ENCODE data around the gene CRELD1.
A peak's percentile ranks its signal among the peaks of the same experiment; 100 is the strongest.
"Not testable (repeated sequence)": the region's sequence is repeated elsewhere in the genome, so short reads cannot be mapped to it uniquely, and the experiment has no call there.

Gene CRELD1

GRCh38 chr3:9935966-9936510, 2.4 kb downstream of the CRELD1 start:
- DNase-seq, result no peak

GRCh38 chr3:9937486-9938238, 4.0 kb downstream of the CRELD1 start:
- DNase-seq, result no peak

GRCh38 chr3:9938966-9939365, 5.3 kb downstream of the CRELD1 start:
- no peak for DNase-seq

GRCh38 chr3:9939906-9940305, 6.3 kb downstream of the CRELD1 start:
- not testable (repeated sequence) for DNase-seq

GRCh38 chr3:9940746-9941145, 7.1 kb downstream of the CRELD1 start:
- DNase-seq, result no peak

GRCh38 chr3:9942164-9942563, 8.5 kb downstream of the CRELD1 start:
- DNase-seq, result no peak

GRCh38 chr3:9942934-9943690, 9.5 kb downstream of the CRELD1 start:
- DNase-seq, result no peak

- DNase-seq, result no peak
These were observed 10.6 kb downstream of the CRELD1 start for GRCh38 chr3:9944271-9944670.

GRCh38 chr3:9945358-9945757, 11.7 kb downstream of the CRELD1 start:
- no peak for DNase-seq

- peak; percentile 92 for DNase-seq
These were observed 12.7 kb downstream of the CRELD1 start for GRCh38 chr3:9946112-9947024.

GRCh38 chr3:9947025-9947995, 13.7 kb downstream of the CRELD1 start:
- DNase-seq, result peak; percentile 72

GRCh38 chr3:9948586-9948985, 15.0 kb downstream of the CRELD1 start:
- no peak for DNase-seq

- no peak for DNase-seq
These were observed 15.5 kb downstream of the CRELD1 start for GRCh38 chr3:9949115-9949514.

- DNase-seq, result no peak
These were observed 16.0 kb downstream of the CRELD1 start for GRCh38 chr3:9949626-9950025.

GRCh38 chr3:9951126-9951525, 17.5 kb downstream of the CRELD1 start:
- no peak for DNase-seq

GRCh38 chr3:9951598-9951961, 17.9 kb downstream of the CRELD1 start:
- no peak for DNase-seq

- no peak for DNase-seq
These were observed 18.6 kb downstream of the CRELD1 start, which contains the start of gene PRRT3 for GRCh38 chr3:9951962-9952805. Gene PRRT3 (minus strand): TSS chr3:9952408. CDS start chr3:9950115, 2,293 bp downstream.

GRCh38 chr3:9955067-9955502, 21.5 kb downstream of the CRELD1 start:
- DNase-seq, result no peak

- no peak for DNase-seq
These were observed 22.1 kb downstream of the CRELD1 start for GRCh38 chr3:9955611-9956352.

GRCh38 chr3:9957214-9957613, 23.6 kb downstream of the CRELD1 start:
- no peak for DNase-seq

Data from HCEC 1CT (cell line).